ENCODE measurements around the gene BBS10. TPM values are rescaled to one million over a fixed set of nuclear protein-coding genes. Genes with fewer than 3 reads are reported as not detected.

The BBS10 gene
- total RNA-seq, 1 donor from 2014 or later = 7.6 TPM

DNA sequence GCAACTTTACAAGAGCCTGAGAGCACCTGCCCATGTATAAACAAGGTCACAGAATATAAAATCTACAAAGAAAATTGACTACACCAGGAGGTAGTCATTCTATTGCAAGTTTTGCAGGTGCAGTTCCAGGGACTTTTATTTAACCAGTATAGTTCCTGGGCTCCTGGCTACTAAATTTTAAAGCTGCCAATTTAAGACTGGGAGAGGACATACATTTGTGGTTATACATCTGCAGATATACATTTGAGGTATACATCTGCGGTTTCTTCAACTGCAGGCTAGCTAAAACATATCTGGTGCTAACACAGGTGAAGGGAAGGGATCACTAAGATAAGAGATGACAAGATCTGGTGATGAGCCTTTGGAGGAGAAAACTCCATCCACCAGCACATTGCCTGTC lies 30.2 kb downstream of the BBS10 start:
- Histone ChIP-seq H3K36me3 (no peaks in the 10 kb centered on the region), H3K4me1 (no peaks in the 10 kb centered on the region), H3K9me3 (no peaks in the 10 kb centered on the region), H3K27me3 (no peaks in the 10 kb centered on the region), H3K27ac (no peak overlapping the region), H3K4me3 (no peak overlapping the region)
- intact Hi-C loops (cut with DNase I) = no loop called here
- no peak for DNase-seq (ENCODE audit: extremely low spot score in 2 of 2)
- no peak for TF ChIP-seq POLR2A (IDR thresholded peaks at IDR 0.05)
- no peak for TF ChIP-seq POLR2AphosphoS5 (IDR thresholded peaks at IDR 0.05; ENCODE audit: insufficient read depth in 1 of 2, low read depth in 1 of 2)
- TF ChIP-seq, protein P1, sequence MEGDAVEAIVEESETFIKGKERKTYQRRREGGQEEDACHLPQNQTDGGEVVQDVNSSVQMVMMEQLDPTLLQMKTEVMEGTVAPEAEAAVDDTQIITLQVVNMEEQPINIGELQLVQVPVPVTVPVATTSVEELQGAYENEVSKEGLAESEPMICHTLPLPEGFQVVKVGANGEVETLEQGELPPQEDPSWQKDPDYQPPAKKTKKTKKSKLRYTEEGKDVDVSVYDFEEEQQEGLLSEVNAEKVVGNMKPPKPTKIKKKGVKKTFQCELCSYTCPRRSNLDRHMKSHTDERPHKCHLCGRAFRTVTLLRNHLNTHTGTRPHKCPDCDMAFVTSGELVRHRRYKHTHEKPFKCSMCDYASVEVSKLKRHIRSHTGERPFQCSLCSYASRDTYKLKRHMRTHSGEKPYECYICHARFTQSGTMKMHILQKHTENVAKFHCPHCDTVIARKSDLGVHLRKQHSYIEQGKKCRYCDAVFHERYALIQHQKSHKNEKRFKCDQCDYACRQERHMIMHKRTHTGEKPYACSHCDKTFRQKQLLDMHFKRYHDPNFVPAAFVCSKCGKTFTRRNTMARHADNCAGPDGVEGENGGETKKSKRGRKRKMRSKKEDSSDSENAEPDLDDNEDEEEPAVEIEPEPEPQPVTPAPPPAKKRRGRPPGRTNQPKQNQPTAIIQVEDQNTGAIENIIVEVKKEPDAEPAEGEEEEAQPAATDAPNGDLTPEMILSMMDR (IDR thresholded peaks at IDR 0.05) = no peak

DNA sequence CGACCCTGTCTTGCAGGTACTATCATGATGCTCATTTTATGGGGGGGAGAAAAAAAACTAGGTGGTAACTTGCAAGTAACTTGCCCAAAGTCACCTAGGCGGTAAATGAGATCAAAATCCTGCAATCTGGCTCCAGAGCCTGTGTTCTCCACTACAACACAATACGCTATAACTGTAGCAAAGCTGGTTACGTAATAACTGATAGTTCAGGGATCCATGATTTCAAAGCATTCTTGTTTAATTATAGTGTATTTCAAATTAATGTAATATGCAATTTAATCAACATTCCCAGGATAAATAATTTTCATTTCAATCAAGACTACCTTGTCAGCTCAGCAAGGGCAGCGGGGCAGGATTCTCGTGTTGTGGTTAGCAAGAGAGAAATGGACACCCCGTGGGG lies 31.7 kb downstream of the BBS10 start:
- Histone ChIP-seq H3K4me3 (no peak overlapping the region), H3K4me1 (no peaks in the 10 kb centered on the region), H3K27me3 (no peaks in the 10 kb centered on the region), H3K9me3 (no peaks in the 10 kb centered on the region), H3K36me3 (no peaks in the 10 kb centered on the region), H3K27ac (no peak overlapping the region)
- no peak for TF ChIP-seq POLR2A (IDR thresholded peaks at IDR 0.05)
- TF ChIP-seq POLR2AphosphoS5 (IDR thresholded peaks at IDR 0.05; ENCODE audit: insufficient read depth in 1 of 2, low read depth in 1 of 2) = no peak
- TF ChIP-seq, protein P1 (IDR thresholded peaks at IDR 0.05) = no peak
- no peak for DNase-seq (ENCODE audit: extremely low spot score in 2 of 2)
- intact Hi-C loops (cut with DNase I) = no loop called here

DNA sequence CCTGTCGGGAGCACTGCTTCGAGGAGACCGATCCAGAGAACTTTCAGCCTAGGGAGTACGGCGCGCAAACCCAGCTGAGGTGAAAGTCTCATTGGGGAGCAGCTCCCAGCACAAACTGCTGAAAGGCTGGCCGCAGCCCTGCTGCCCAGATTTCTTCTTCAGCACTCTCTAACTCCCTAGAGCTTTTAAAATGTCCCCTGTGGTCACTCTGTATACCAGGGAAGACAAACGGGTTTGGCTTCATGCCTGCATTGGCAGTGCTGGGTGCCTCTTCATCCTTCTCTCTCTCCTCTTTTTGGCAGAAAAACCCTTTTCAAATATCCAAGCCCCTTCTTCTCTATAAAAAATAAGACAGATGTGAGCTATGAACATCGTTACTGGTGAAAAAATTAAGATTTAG lies 34.9 kb downstream of the BBS10 start:
- Histone ChIP-seq H3K27ac (no peak overlapping the region), H3K27me3 (no peaks in the 10 kb centered on the region), H3K4me3 (no peak overlapping the region), H3K36me3 (no peaks in the 10 kb centered on the region), H3K4me1 (no peaks in the 10 kb centered on the region), H3K9me3 (no peaks in the 10 kb centered on the region)
- TF ChIP-seq POLR2A (IDR thresholded peaks at IDR 0.05) (no peak), POLR2AphosphoS5 (IDR thresholded peaks at IDR 0.05; ENCODE audit: insufficient read depth in 1 of 2, low read depth in 1 of 2) (no peak)
- TF ChIP-seq, protein P1 (IDR thresholded peaks at IDR 0.05) = no peak
- no peak for DNase-seq (ENCODE audit: extremely low spot score in 2 of 2)
- intact Hi-C loops (cut with DNase I) = no loop called here

DNA sequence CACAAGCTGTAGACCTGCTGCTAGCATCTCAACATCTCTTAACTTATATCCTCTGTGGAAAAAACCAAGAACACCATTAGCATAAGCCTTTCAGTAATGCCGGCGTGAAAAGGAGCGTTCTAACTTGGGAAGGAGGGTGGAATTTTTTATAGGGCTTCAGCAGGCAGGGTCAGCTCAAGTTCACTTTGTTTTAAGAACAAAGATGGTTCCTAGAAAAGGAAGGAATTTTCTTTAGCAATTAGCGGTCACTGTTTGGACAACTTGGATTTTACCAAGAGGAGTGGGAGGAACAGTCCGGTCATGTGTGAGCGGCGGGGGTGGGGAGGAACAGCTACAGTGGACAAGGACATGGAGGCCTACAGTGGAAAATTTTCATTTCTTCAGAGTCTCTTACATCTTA lies 35.9 kb downstream of the BBS10 start:
- Histone ChIP-seq H3K4me1 (no peaks in the 10 kb centered on the region), H3K36me3 (no peaks in the 10 kb centered on the region), H3K27ac (no peak overlapping the region), H3K9me3 (no peaks in the 10 kb centered on the region), H3K4me3 (no peak overlapping the region), H3K27me3 (no peaks in the 10 kb centered on the region)
- DNase-seq (ENCODE audit: extremely low spot score in 2 of 2) = no peak
- intact Hi-C loops (cut with DNase I) = no loop called here
- TF ChIP-seq POLR2AphosphoS5 (IDR thresholded peaks at IDR 0.05; ENCODE audit: insufficient read depth in 1 of 2, low read depth in 1 of 2) = no peak
- TF ChIP-seq, protein P1 (IDR thresholded peaks at IDR 0.05) = no peak

DNA sequence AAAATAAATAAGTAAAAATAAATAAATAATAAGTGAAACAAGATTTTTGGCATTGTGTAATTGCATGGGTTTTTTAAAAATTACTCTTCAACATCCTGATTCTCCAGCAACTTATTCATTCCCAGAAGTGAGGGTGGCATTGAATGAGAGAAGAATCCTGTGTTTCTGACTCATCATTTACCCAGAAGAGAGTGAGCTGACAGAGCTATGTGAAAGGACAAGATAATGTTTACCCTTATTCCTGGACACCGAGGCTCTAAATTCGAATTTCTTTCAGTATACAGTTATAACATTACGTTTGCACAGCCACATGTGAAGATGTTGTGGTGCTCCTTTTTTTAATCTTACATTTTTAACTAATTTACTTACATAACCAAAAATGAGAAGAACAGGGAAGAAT lies 36.4 kb downstream of the BBS10 start:
- Histone ChIP-seq H3K36me3 (no peaks in the 10 kb centered on the region), H3K4me3 (no peak overlapping the region), H3K9me3 (no peaks in the 10 kb centered on the region), H3K4me1 (no peaks in the 10 kb centered on the region), H3K27ac (no peak overlapping the region), H3K27me3 (no peaks in the 10 kb centered on the region)
- TF ChIP-seq POLR2A (IDR thresholded peaks at IDR 0.05) (no peak), POLR2AphosphoS5 (IDR thresholded peaks at IDR 0.05; ENCODE audit: insufficient read depth in 1 of 2, low read depth in 1 of 2) (no peak)
- TF ChIP-seq, protein P1 (IDR thresholded peaks at IDR 0.05) = no peak
- intact Hi-C loops (cut with DNase I) = no loop called here
- DNase-seq (ENCODE audit: extremely low spot score in 2 of 2) = no peak

Measured in vagina (tissue), 2 donors.